Mesenchymal stem cell (in vitro differentiated cells and primary cell): Measurements from ENCODE around the gene TRH.

Source experiments
- DNase-seq: peaks from one replicate; pipeline ENCODE4 v3.0.0-alpha.2; 2013
- H2AFZ ChIP-seq: one replicate; pipeline ENCODE4 v1.6.1; 2013; ENCODE audit warnings: low read depth, mild to moderate bottlenecking, control low read depth, inconsistent platforms, low read length, moderate library complexity
- H2AK5ac ChIP-seq: 2 replicates; pipeline ENCODE4 v1.6.1; 2013; ENCODE audit warnings: low read length, moderate library complexity, mild to moderate bottlenecking, inconsistent platforms; ENCODE audit not compliant: severe bottlenecking
- H2BK120ac ChIP-seq: one replicate; pipeline ENCODE4 v1.6.1; 2013; ENCODE audit warnings: low read depth, mild to moderate bottlenecking, inconsistent platforms, low read length, moderate library complexity
- H2BK12ac ChIP-seq, 2 experiments: one replicate each; pipeline ENCODE4 v1.6.1; 2013; ENCODE audit warnings: inconsistent platforms in 2 of 2, low read length in 2 of 2, mild to moderate bottlenecking in 2 of 2, moderate library complexity in 2 of 2, control low read depth in 1 of 2
- H2BK15ac ChIP-seq: one replicate; pipeline ENCODE4 v1.6.1; 2013; ENCODE audit warnings: mild to moderate bottlenecking, low read depth, inconsistent platforms; ENCODE audit not compliant: poor library complexity, severe bottlenecking
- H2BK5ac ChIP-seq: 2 replicates; pipeline ENCODE4 v1.6.1; 2013; ENCODE audit warnings: low read depth, mild to moderate bottlenecking, low read length, control low read depth, inconsistent platforms; ENCODE audit not compliant: poor library complexity, severe bottlenecking
- H3K14ac ChIP-seq, 2 experiments: one replicate each; pipeline ENCODE4 v1.6.1; 2013; ENCODE audit warnings: inconsistent platforms in 2 of 2, low read length in 2 of 2, control low read depth in 1 of 2, mild to moderate bottlenecking in 1 of 2, moderate library complexity in 1 of 2
- H3K18ac ChIP-seq, 2 experiments: one replicate each; pipeline ENCODE4 v1.6.1; 2013; ENCODE audit warnings: inconsistent platforms in 2 of 2, low read length in 2 of 2, control low read depth in 1 of 2, low read depth in 1 of 2, mild to moderate bottlenecking in 1 of 2
- H3K23ac ChIP-seq, 2 experiments: one replicate each; pipeline ENCODE4 v1.6.1; 2013; ENCODE audit warnings: inconsistent platforms in 2 of 2, low read length in 2 of 2, mild to moderate bottlenecking in 2 of 2, moderate library complexity in 2 of 2, control low read depth in 1 of 2
- H3K27ac ChIP-seq: 2 replicates; pipeline ENCODE4 v1.5.1; 2013; ENCODE audit warnings: mild to moderate bottlenecking, moderate library complexity, low read length, control low read depth, inconsistent platforms; ENCODE audit not compliant: poor library complexity, severe bottlenecking
- H3K27me3 ChIP-seq, 2 experiments: 2 replicates each; pipeline versions ENCODE4 v1.6.1 to v1.7.0; 2013; ENCODE audit warnings: low read length in 2 of 2, mild to moderate bottlenecking in 2 of 2, moderate library complexity in 2 of 2, control low read depth in 1 of 2, inconsistent platforms in 1 of 2; ENCODE audit not compliant: control insufficient read depth in 1 of 2, insufficient read depth in 1 of 2
- H3K36me3 ChIP-seq, 2 experiments: 2 replicates each; pipeline versions ENCODE4 v1.6.1 to v1.7.0; 2013; ENCODE audit warnings: low read length in 2 of 2, control low read depth in 1 of 2, inconsistent platforms in 1 of 2, low read depth in 1 of 2, mild to moderate bottlenecking in 1 of 2; ENCODE audit not compliant: insufficient read depth in 2 of 2, control insufficient read depth in 1 of 2
- H3K4ac ChIP-seq, 2 experiments: one replicate each; pipeline ENCODE4 v1.6.1; 2013; ENCODE audit warnings: inconsistent platforms in 2 of 2, low read length in 2 of 2, mild to moderate bottlenecking in 2 of 2, moderate library complexity in 2 of 2, control low read depth in 1 of 2, low read depth in 1 of 2
- H3K4me1 ChIP-seq: 2 replicates; pipeline ENCODE4 v1.6.1; 2013; ENCODE audit warnings: low read depth, low read length, control low read depth; ENCODE audit not compliant: control insufficient read depth, insufficient read depth
- H3K4me2 ChIP-seq: 2 replicates; pipeline ENCODE4 v1.6.1; 2013; ENCODE audit warnings: low read length, mild to moderate bottlenecking, inconsistent platforms; ENCODE audit not compliant: poor library complexity, severe bottlenecking
- H3K4me3 ChIP-seq, 2 experiments: 2 replicates each; pipeline versions ENCODE4 v1.5.1 to v1.7.0; 2013; ENCODE audit warnings: low read length in 2 of 2, mild to moderate bottlenecking in 2 of 2, control low read depth in 1 of 2, low read depth in 1 of 2; ENCODE audit not compliant: insufficient read depth in 1 of 2
- H3K79me1 ChIP-seq: replicated peaks from 2 replicates; pipeline ENCODE4 v1.6.1; 2013; ENCODE audit warnings: mild to moderate bottlenecking, control low read depth, low read length, inconsistent platforms; ENCODE audit not compliant: poor library complexity, severe bottlenecking
- H3K9ac ChIP-seq: 2 replicates; pipeline ENCODE4 v1.7.0; 2013; ENCODE audit warnings: mild to moderate bottlenecking, low read length, moderate library complexity
- H3K9me3 ChIP-seq: 2 replicates; pipeline ENCODE4 v1.7.0; 2013; ENCODE audit warnings: mild to moderate bottlenecking, low read length; ENCODE audit not compliant: control insufficient read depth
- H4K8ac ChIP-seq: one replicate; pipeline ENCODE4 v1.6.1; 2013; ENCODE audit warnings: inconsistent platforms, mild to moderate bottlenecking, low read length, moderate library complexity
- H4K91ac ChIP-seq: one replicate; pipeline ENCODE4 v1.6.1; 2013; ENCODE audit warnings: mild to moderate bottlenecking, low read length, inconsistent platforms
- WGBS: methylation state at CpG from one replicate; pipeline ENCODE4 v1.1.7; 2013; ENCODE audit warnings: mixed read lengths; 5-methylcytosine and 5-hydroxymethylcytosine counted together

TRH gene

DNA sequence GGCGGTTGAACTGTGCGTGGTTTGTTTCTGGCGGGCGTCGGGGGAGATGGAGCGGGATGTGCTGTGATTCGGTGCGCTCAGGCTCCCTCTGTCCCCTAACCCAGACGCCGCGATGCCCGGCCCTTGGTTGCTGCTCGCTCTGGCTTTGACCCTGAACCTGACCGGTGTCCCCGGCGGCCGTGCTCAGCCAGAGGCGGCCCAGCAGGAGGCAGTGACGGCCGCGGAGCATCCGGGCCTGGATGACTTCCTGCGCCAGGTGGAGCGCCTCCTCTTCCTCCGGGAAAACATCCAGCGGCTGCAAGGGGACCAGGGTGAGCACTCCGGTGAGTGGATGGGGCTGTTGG is 1.2 kb downstream of the TRH start:
- Histone ChIP-seq H2BK15ac (no peak overlapping the region), H3K14ac (no peak overlapping the region), H2BK5ac (no peak overlapping the region), H3K4me2 (no peak overlapping the region), H3K27me3 (peaks cover 88 to 89% of the 10 kb centered on the region in 2 experiments), H3K18ac (no peak overlapping the region), H3K79me1 (no peaks in the 10 kb centered on the region), H2BK12ac (no peak overlapping the region), H3K4ac (no peak overlapping the region), H3K23ac (peak overlapping the region in 1 of 2 experiments; percentile 24), H2AFZ (no peak overlapping the region), H2AK5ac (no peak overlapping the region), H3K4me3 (peak overlapping the region in 1 of 2 experiments; percentile 66), H3K36me3 (no peaks in the 10 kb centered on the region), H4K8ac (no peak overlapping the region), H2BK120ac (no peak overlapping the region), H3K27ac (no peak overlapping the region), H4K91ac (no peak overlapping the region), H3K9ac (no peak overlapping the region), H3K9me3 (no peaks in the 10 kb centered on the region), H3K4me1 (peaks cover 16% of the 10 kb centered on the region)
- 4% methylated on average over 25 of the region's 27 CpGs for WGBS
- DNase-seq: no peak

DNA sequence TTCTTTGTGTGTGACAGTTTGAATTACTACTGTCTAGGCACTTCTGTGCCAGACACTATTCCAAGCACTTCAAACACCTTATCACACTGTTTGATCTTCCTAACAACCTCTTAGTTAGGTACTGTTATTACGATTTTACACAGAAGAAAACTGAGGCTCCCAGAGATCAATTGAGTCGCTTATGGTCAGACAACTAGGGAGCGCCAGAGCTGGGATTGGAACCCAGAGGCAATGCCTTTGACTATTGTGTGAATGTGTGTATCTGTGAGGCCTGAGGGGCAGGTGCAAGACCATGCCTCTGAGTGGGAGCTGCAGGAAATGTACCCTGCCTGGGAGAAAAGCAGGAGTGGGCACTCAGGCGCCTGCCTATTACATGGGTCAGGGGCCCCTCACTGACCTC is 1.8 kb downstream of the TRH start:
- H3K9ac ChIP-seq: no peak overlapping the region
- no peak overlapping the region for H3K4ac ChIP-seq
- no peak overlapping the region for H3K4me2 ChIP-seq
- H3K18ac ChIP-seq: no peak overlapping the region
- DNase-seq: no peak
- H2BK15ac ChIP-seq: no peak overlapping the region
- no peak overlapping the region for H3K4me3 ChIP-seq
- no peak overlapping the region for H2BK5ac ChIP-seq
- H3K79me1 ChIP-seq: no peaks in the 10 kb centered on the region
- no peaks in the 10 kb centered on the region for H3K9me3 ChIP-seq
- 76% methylated on average over 4 of the region's 4 CpGs for whole genome bisulfite sequencing
- H3K36me3 ChIP-seq: no peaks in the 10 kb centered on the region
- no peak overlapping the region for H2BK120ac ChIP-seq
- peaks cover 16% of the 10 kb centered on the region for H3K4me1 ChIP-seq
- H3K27me3 ChIP-seq: peaks cover 90 to 95% of the 10 kb centered on the region in 2 experiments
- no peak overlapping the region for H2BK12ac ChIP-seq
- no peak overlapping the region for H3K14ac ChIP-seq
- H4K8ac ChIP-seq: no peak overlapping the region
- no peak overlapping the region for H2AFZ ChIP-seq
- H3K27ac ChIP-seq: no peak overlapping the region
- H3K23ac ChIP-seq: no peak overlapping the region
- no peak overlapping the region for H4K91ac ChIP-seq
- H2AK5ac ChIP-seq: no peak overlapping the region

DNA sequence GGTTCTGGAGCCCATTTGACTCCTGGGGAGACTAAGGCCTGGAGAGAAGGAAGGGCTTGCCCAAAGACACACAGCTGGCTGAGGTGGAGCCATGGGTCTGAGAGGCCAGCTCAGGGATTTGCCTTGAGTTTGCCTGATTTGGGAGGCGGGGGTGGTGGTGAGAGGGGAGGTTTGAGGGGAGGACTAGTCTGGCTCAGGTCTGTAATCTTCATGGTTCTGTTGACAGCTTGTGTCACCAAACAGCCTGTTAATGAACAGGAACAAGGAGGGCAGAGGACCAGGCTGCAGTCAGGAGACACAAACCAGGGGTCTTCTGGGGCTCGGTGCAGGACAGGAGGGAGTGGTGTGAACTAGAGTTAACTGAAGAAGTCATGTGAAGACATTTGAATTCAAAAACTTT is 3.6 kb downstream of the TRH start:
- DNase-seq: no peak
- Histone ChIP-seq H3K9me3 (no peaks in the 10 kb centered on the region), H3K23ac (no peak overlapping the region), H3K4ac (no peak overlapping the region), H2BK12ac (no peak overlapping the region), H4K8ac (no peak overlapping the region), H3K27ac (no peak overlapping the region), H4K91ac (no peak overlapping the region), H3K4me3 (no peak overlapping the region), H3K27me3 (peaks cover 87 to 97% of the 10 kb centered on the region in 2 experiments), H2BK120ac (no peak overlapping the region), H3K9ac (no peak overlapping the region), H3K79me1 (no peaks in the 10 kb centered on the region), H3K4me2 (no peak overlapping the region), H2AFZ (no peak overlapping the region), H3K14ac (no peak overlapping the region), H2AK5ac (no peak overlapping the region), H3K36me3 (no peaks in the 10 kb centered on the region), H3K4me1 (peaks cover 16% of the 10 kb centered on the region), H2BK5ac (no peak overlapping the region), H3K18ac (no peak overlapping the region), H2BK15ac (no peak overlapping the region)
- WGBS: 50% methylated on average over 1 of the region's 2 CpGs

DNA sequence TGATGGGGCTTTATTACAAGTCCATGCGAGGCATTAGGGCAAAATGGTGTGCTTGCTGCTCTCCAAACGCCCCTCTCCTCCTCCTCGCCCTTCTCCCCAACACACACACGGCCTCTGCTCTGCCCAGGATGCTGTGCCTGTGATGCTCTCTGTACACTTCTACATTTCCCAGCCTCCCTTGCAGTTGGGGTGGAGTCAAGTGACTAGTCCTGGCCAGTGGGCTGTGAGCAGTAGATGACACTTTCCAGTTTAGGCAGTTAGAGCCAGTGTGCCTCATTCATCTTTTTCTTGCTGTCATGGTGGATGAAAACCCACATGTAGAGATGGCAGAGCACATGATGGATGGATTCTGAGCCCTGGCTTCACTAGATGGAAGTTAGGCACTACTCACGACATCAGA is 5.4 kb downstream of the TRH start:
- Histone ChIP-seq H2AK5ac (no peak overlapping the region), H4K8ac (no peak overlapping the region), H3K23ac (no peak overlapping the region), H2AFZ (no peak overlapping the region), H3K9me3 (no peaks in the 10 kb centered on the region), H2BK15ac (no peak overlapping the region), H3K18ac (no peak overlapping the region), H2BK5ac (no peak overlapping the region), H3K4ac (no peak overlapping the region), H3K14ac (no peak overlapping the region), H4K91ac (no peak overlapping the region), H3K4me3 (no peak overlapping the region), H3K36me3 (no peaks in the 10 kb centered on the region), H2BK120ac (no peak overlapping the region), H3K27me3 (peaks cover 75 to 79% of the 10 kb centered on the region in 2 experiments), H3K4me1 (peaks cover 8% of the 10 kb centered on the region), H3K79me1 (no peaks in the 10 kb centered on the region), H2BK12ac (no peak overlapping the region), H3K27ac (no peak overlapping the region), H3K4me2 (no peak overlapping the region), H3K9ac (no peak overlapping the region)
- WGBS: 78% methylated on average over 3 of the region's 5 CpGs
- no peak for DNase-seq
